IPS-18a (cell line): ENCODE measurements around the gene KICS2.
"Not testable (repeated sequence)": the region's sequence is repeated elsewhere in the genome, so short reads cannot be mapped to it uniquely, and the experiment has no call there.

Experiments used
- H3K27ac ChIP-seq: one replicate; pipeline ENCODE4 v1.5.1; 2013; ENCODE audit warnings: low read length
- H3K27me3 ChIP-seq: one replicate; pipeline ENCODE4 v1.6.1; 2013; ENCODE audit warnings: mild to moderate bottlenecking, low read length; ENCODE audit not compliant: control insufficient read depth, insufficient read depth
- H3K36me3 ChIP-seq: one replicate; pipeline ENCODE4 v1.6.1; 2013; ENCODE audit warnings: low read depth, low read length; ENCODE audit not compliant: control insufficient read depth
- H3K4me1 ChIP-seq: one replicate; pipeline ENCODE4 v1.6.1; 2013; ENCODE audit warnings: low read depth, low read length; ENCODE audit not compliant: control insufficient read depth
- H3K4me3 ChIP-seq: one replicate; pipeline ENCODE4 v1.5.1; 2013; ENCODE audit warnings: low read length
- H3K9ac ChIP-seq: one replicate; pipeline ENCODE4 v1.6.1; 2013; ENCODE audit warnings: mild to moderate bottlenecking, low read length, moderate library complexity
- H3K9me3 ChIP-seq: one replicate; pipeline ENCODE4 v1.6.1; 2013; ENCODE audit warnings: low read depth, low read length; ENCODE audit not compliant: control insufficient read depth

The KICS2 gene

DNA sequence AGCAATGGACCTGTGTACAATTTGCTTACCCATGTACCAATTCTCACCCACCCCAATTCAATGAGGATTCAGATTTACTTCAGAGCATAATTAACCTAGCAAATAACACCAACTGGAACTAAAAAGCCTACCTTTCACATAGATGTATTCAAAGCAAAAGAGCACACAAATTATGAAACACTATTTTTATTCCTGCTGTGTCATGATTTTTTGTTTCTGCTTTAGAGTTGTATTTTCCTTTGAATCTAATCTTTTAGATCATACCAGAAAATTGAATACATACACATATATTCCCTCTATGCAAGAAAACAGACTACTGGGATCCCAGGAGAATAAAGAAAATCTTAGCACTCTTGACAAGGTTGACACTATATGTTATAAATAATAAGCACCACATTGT is 5.9 kb downstream of the KICS2 start:
- Histone ChIP-seq H3K4me3 (no peak overlapping the region), H3K27ac (no peak overlapping the region), H3K36me3 (peaks cover 5% of the 10 kb centered on the region), H3K9me3 (no peaks in the 10 kb centered on the region), H3K9ac (no peak overlapping the region), H3K27me3 (no peaks in the 10 kb centered on the region), H3K4me1 (peaks cover 18% of the 10 kb centered on the region)

DNA sequence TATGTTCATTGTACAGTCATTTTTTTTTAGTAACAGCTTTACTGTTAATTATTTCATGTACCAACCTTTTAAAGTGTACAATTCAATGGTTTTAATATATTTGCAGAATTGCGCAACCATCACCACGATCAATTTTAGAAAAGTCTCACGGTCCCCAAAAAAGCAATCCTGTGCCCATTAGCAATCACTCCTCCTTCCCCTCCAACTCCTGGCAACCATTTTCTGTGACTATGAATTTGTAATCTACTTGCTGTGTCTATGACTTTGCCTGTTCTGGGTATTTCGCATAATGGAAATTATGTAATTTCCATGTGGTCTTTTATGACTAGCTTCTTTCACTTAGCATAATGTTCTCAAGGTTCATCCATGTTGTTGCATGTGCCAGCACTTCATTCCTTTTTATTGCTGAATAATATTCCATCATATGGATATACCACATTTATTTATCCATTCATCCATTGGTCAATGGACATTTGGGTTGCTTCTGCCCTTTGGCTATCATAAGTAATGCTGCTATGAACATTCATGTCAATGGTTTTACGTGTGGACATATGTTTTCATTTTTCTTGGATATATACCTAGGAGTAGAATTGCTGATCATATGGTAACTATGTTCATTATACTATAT is 9.9 kb downstream of the KICS2 start:
- Histone ChIP-seq H3K27ac (no peak overlapping the region), H3K4me3 (no peak overlapping the region), H3K9ac (no peak overlapping the region), H3K27me3 (no peaks in the 10 kb centered on the region), H3K36me3 (peaks cover 5% of the 10 kb centered on the region), H3K4me1 (no peaks in the 10 kb centered on the region), H3K9me3 (no peaks in the 10 kb centered on the region)

DNA sequence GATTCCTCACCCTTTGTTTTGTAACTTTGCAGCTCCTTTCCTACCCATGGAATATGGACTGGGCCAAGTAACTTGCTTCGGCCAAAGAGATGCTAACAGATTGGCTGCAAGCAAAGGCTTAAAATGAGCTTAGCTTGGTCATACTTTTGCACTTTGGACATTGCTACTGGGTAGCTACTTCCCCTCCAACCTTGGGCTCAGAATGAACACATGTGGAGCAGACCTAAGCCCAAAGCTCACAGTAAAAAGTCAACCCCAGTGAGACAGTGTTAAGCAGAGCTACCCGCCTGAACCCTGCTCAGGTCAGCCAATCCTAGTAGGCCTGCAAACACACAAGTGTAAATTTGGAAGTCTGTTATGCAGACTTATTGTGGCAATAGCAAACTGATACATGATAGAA is 14.6 kb downstream of the KICS2 start:
- no peaks in the 10 kb centered on the region for H3K9me3 ChIP-seq
- H3K27ac ChIP-seq: no peak overlapping the region
- no peak overlapping the region for H3K9ac ChIP-seq
- H3K36me3 ChIP-seq: peaks cover 5% of the 10 kb centered on the region
- no peaks in the 10 kb centered on the region for H3K4me1 ChIP-seq
- no peak overlapping the region for H3K4me3 ChIP-seq
- H3K27me3 ChIP-seq: no peaks in the 10 kb centered on the region

DNA sequence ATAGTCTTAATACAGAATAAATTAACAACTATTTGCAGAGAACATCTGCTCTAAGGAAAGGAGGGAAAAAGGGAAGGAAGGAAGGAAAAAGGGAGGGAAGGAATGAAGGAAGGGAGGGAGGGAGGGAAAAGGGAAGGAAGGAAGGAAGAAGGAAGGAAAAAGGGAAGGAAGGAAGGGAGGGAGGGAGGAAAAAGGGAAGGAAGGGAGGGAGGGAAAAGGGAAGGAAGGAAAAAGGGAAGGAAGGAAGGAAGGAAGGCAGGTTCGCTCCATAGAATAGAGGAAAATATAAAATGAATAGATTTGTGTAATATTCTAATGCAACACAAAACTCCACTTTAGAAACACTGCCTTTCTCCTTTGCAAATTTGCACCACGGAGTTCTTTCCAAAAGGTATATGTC is 16.6 kb downstream of the KICS2 start:
- H3K4me1 ChIP-seq: no peaks in the 10 kb centered on the region
- H3K27me3 ChIP-seq: no peaks in the 10 kb centered on the region
- H3K4me3 ChIP-seq: no peak overlapping the region
- H3K9me3 ChIP-seq: no peaks in the 10 kb centered on the region
- no peak overlapping the region for H3K27ac ChIP-seq
- H3K36me3 ChIP-seq: no peaks in the 10 kb centered on the region
- no peak overlapping the region for H3K9ac ChIP-seq

DNA sequence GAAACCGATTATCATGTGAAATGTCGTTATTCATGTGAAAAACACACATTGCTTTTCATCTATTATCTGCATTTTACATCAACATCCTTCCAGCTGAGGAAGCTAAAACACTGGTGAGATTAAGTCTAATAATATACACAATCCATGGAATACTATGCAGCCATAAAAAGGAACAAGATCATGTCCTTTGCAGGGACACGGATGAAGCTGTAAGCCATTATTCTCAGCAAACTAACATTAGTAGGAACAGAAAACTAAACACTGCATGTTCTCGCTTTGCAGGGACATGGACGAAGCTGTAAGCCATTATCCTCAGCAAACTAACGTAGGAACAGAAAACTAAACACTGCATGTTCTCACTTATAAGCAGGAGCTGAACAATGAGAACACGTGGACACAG is 18.3 kb downstream of the KICS2 start:
- Histone ChIP-seq H3K9ac (no peak overlapping the region), H3K27me3 (no peaks in the 10 kb centered on the region), H3K4me3 (no peak overlapping the region), H3K4me1 (no peaks in the 10 kb centered on the region), H3K27ac (no peak overlapping the region), H3K9me3 (no peaks in the 10 kb centered on the region), H3K36me3 (no peaks in the 10 kb centered on the region)

DNA sequence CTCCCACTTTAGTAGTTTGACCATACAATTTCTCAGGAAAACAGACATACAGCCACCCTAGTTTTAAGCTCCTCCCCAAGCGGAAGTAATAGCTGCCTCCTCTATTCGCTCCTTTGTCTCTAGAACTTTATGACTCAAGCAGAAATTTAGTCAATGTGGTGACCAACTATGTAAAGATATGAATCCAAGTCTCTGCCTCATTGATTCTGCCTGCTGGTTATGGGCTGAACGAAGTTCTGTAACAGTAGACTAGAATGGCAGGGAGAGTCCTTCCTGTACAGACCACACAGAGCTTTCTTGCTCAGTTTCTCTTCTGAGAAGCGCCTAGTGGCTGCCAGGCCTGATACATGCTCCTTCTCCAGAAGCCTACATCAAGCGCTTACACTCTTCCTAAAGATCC is 19.1 kb downstream of the KICS2 start:
- no peak overlapping the region for H3K27ac ChIP-seq
- H3K9ac ChIP-seq: no peak overlapping the region
- H3K4me1 ChIP-seq: no peaks in the 10 kb centered on the region
- no peak overlapping the region for H3K4me3 ChIP-seq
- H3K9me3 ChIP-seq: no peaks in the 10 kb centered on the region
- H3K36me3 ChIP-seq: no peaks in the 10 kb centered on the region
- H3K27me3 ChIP-seq: no peaks in the 10 kb centered on the region

DNA sequence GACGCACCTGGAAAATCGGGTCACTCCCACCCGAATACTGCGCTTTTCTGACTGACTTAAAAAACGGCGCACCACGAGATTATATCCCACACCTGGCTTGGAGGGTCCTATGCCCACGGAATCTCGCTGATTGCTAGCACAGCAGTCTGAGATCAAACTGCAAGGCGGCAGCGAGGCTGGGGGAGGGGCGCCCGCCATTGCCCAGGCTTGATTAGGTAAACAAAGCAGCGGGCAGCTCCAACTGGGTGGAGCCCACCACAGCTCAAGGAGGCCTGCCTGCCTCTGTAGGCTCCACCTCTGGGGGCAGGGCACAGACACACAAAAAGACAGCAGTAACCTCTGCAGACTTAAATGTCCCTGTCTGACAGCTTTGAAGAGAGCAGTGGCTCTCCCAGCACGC is 26.3 kb downstream of the KICS2 start:
- not testable (repeated sequence) for H3K4me3 ChIP-seq, H3K27ac ChIP-seq, H3K9ac ChIP-seq, H3K9me3 ChIP-seq, H3K27me3 ChIP-seq, H3K4me1 ChIP-seq
- H3K36me3 ChIP-seq: peaks cover 10% of the 10 kb centered on the region

DNA sequence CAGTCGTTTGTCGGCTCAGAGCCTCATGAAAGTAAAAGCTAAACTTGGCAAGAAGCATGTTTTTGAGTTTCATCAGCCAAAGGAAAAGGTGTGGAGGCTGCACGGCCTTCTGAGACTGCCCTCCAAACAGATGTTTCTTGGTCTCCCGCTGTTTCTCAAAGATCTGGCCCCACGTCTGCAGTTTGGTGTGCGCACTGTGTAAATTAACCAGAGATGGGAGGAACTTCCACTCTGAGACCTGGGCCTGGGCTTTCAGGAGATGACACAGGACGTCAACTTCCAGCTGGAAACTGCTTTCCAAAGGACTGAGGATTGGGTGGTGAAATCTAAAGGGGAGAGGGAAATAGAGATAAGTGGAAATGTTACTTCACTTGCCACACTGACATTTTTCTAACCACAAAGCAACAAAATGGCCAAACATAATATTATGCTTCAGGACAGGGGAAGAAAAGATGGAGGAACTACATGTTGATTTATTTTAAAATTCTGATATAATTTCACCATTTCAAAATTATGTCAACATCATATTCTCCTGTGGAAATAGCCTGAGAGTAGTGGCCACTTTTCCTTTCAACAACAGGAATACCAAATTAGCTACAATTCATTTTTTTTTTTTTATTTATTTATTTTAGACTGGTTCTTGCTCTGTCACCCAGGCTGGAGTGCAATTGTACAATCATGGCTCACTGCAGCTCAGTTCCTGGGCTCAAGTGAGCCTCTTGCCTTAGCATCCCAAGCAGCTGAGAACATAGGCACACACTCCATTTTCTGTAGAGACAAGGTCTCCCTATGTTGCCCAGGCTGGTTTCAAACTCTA is 27.6 kb downstream of the KICS2 start:
- Histone ChIP-seq H3K36me3 (peaks cover 10% of the 10 kb centered on the region), H3K4me3 (no peak overlapping the region), H3K27me3 (no peaks in the 10 kb centered on the region), H3K9ac (no peak overlapping the region), H3K27ac (no peak overlapping the region), H3K4me1 (no peaks in the 10 kb centered on the region), H3K9me3 (no peaks in the 10 kb centered on the region)

DNA sequence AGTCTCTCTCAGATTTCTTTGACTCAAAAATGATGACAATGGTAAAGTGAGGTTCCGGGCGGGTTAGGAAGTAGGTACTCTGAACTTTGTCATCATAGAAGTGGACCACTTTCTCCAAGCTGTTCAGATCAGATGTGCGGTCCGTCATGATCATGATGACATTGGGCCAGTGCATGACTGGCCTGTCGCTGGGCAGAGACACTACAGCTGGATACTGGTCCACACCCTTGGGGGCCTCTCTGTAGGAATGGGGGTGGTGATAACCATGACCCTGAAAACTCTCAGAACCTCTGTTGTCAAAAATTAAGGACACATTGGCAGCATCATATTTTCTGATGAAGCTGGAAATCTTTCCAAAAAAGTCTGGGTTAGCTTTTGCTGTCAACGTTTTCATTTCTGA is 28.2 kb downstream of the KICS2 start:
- H3K27ac ChIP-seq: no peak overlapping the region
- H3K9me3 ChIP-seq: no peaks in the 10 kb centered on the region
- H3K4me1 ChIP-seq: no peaks in the 10 kb centered on the region
- H3K36me3 ChIP-seq: peaks cover 10% of the 10 kb centered on the region
- no peaks in the 10 kb centered on the region for H3K27me3 ChIP-seq
- H3K4me3 ChIP-seq: no peak overlapping the region
- no peak overlapping the region for H3K9ac ChIP-seq

DNA sequence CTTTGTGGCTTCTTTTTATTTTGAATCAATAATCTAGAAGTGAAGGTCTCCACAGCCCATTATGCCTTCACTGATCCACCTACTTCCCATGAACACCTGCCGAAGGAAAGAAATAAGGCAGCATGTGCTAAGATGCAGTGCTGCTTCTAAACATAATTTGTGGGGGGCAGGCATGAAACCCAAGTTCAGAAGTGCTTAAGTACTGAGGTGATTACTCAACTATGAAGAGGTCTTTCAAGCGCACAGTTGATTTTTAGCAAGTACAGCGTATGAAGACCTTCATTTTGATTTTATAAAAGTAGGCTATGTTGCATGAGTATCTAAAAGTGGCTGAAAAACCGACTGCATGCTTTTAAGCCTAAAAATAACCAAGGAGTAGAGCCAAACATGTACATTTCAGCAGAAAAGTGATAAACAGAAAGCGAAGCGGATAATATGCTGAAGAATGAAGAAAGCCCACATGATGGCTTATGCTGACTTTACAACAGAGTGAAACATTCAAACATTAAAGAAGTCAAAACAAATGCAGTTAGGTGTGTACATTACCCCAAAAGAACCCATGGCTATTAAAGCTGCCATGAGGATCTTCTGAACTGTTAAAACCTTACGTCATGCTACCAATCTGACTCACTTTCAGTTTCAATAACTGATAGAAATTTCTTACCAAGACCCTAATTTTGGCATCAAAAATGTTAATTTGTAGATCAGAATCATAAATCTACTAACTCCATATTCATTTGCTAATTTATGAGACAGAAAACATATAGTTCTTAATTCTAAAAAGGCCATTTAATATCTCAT is 29.3 kb downstream of the KICS2 start:
- Histone ChIP-seq H3K27ac (no peak overlapping the region), H3K9me3 (no peaks in the 10 kb centered on the region), H3K9ac (no peak overlapping the region), H3K27me3 (no peaks in the 10 kb centered on the region), H3K36me3 (peaks cover 10% of the 10 kb centered on the region), H3K4me3 (no peak overlapping the region), H3K4me1 (no peaks in the 10 kb centered on the region)

DNA sequence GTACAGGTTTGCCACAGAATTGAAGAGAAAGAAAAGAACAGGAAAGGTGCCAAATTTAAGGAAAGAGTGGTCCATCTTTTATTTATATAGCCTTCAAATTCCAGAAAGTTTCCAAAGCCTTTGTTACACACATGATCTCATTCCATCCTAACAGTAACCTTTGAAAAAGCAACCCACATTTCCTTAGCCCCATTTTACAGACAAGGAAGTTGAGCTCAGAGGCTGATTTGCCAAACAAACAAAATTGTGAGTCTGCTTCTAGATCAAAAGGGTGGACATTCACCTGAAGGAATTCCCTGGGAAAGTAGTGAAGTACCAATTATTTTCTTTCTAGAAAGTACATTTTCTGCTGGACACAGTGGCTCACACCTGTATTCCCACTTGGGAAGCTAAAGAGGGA is 32.0 kb downstream of the KICS2 start:
- H3K27me3 ChIP-seq: no peaks in the 10 kb centered on the region
- peaks cover 10% of the 10 kb centered on the region for H3K36me3 ChIP-seq
- H3K4me1 ChIP-seq: no peaks in the 10 kb centered on the region
- no peak overlapping the region for H3K9ac ChIP-seq
- no peak overlapping the region for H3K27ac ChIP-seq
- no peaks in the 10 kb centered on the region for H3K9me3 ChIP-seq
- H3K4me3 ChIP-seq: no peak overlapping the region
